IPS-18a (cell line): ENCODE measurements around the gene GALNT10.

Source experiments
- H3K27ac ChIP-seq: one replicate; pipeline ENCODE4 v1.5.1; 2013; ENCODE audit warnings: low read length
- H3K27me3 ChIP-seq: one replicate; pipeline ENCODE4 v1.6.1; 2013; ENCODE audit warnings: mild to moderate bottlenecking, low read length; ENCODE audit not compliant: control insufficient read depth, insufficient read depth
- H3K36me3 ChIP-seq: one replicate; pipeline ENCODE4 v1.6.1; 2013; ENCODE audit warnings: low read depth, low read length; ENCODE audit not compliant: control insufficient read depth
- H3K4me1 ChIP-seq: one replicate; pipeline ENCODE4 v1.6.1; 2013; ENCODE audit warnings: low read depth, low read length; ENCODE audit not compliant: control insufficient read depth
- H3K4me3 ChIP-seq: one replicate; pipeline ENCODE4 v1.5.1; 2013; ENCODE audit warnings: low read length
- H3K9ac ChIP-seq: one replicate; pipeline ENCODE4 v1.6.1; 2013; ENCODE audit warnings: mild to moderate bottlenecking, low read length, moderate library complexity
- H3K9me3 ChIP-seq: one replicate; pipeline ENCODE4 v1.6.1; 2013; ENCODE audit warnings: low read depth, low read length; ENCODE audit not compliant: control insufficient read depth

Gene GALNT10

DNA sequence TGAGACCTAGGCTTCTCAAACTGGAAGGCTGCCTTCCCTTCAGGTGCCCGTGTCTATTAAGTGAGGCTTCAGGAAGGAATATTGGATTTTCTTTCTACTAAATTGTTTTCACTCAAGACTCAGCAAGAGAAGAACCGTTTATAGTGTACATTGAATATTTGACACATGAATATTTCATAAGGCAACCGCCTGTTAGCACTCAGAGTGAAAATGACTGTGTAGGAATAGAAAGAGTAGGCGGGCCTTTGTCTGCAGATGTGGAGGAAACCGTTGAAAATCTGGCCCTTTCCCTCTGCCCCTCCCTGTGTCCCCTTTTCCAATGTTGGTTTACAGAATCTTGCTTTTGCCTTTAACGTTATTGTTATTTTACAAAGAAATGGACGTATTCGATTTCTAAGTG is 261.4 kb downstream of the GALNT10 start:
- Histone ChIP-seq H3K9me3 (no peaks in the 10 kb centered on the region), H3K4me3 (no peak overlapping the region), H3K27ac (no peak overlapping the region), H3K4me1 (peaks cover 5% of the 10 kb centered on the region), H3K27me3 (peaks cover 12% of the 10 kb centered on the region), H3K9ac (no peak overlapping the region), H3K36me3 (peaks cover 36% of the 10 kb centered on the region)

- H3K9me3 ChIP-seq = no peaks in the 10 kb centered on the region
- no peaks in the 10 kb centered on the region for H3K4me1 ChIP-seq
- no peak overlapping the region for H3K27ac ChIP-seq
- no peaks in the 10 kb centered on the region for H3K27me3 ChIP-seq
- peaks cover 36% of the 10 kb centered on the region for H3K36me3 ChIP-seq
- no peak overlapping the region for H3K9ac ChIP-seq
- no peak overlapping the region for H3K4me3 ChIP-seq
These were observed 265.1 kb downstream of the GALNT10 start for GRCh38 chr5:154455585-154455984.

GRCh38 chr5:154456540-154456939 is 266.0 kb downstream of the GALNT10 start:
- H3K9me3 ChIP-seq = no peaks in the 10 kb centered on the region
- H3K4me3 ChIP-seq = no peak overlapping the region
- no peak overlapping the region for H3K27ac ChIP-seq
- H3K9ac ChIP-seq = no peak overlapping the region
- no peaks in the 10 kb centered on the region for H3K4me1 ChIP-seq
- no peaks in the 10 kb centered on the region for H3K27me3 ChIP-seq
- H3K36me3 ChIP-seq = peaks cover 34% of the 10 kb centered on the region

DNA sequence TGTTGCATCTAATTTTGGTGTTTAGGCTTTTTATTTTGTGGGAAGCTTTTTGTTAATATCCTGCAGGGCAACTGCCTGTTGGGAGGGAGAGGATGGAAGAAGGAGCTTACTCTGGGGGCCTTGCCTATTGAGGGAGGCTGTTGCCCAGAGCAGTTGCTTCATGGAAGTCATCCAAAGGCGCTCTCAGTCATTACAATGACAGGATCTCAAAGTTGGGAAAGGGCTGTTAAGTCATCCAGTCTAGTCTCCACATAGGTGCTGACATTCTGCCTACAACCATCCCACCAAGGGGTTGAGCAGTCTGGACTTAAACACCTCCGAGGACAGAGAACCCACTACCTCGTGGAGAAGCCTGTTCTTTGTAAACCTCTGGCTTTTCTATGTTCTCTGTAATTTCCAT is 268.5 kb downstream of the GALNT10 start:
- Histone ChIP-seq H3K36me3 (peaks cover 21% of the 10 kb centered on the region), H3K27me3 (no peaks in the 10 kb centered on the region), H3K27ac (no peak overlapping the region), H3K4me3 (no peak overlapping the region), H3K4me1 (no peaks in the 10 kb centered on the region), H3K9ac (no peak overlapping the region), H3K9me3 (no peaks in the 10 kb centered on the region)

DNA sequence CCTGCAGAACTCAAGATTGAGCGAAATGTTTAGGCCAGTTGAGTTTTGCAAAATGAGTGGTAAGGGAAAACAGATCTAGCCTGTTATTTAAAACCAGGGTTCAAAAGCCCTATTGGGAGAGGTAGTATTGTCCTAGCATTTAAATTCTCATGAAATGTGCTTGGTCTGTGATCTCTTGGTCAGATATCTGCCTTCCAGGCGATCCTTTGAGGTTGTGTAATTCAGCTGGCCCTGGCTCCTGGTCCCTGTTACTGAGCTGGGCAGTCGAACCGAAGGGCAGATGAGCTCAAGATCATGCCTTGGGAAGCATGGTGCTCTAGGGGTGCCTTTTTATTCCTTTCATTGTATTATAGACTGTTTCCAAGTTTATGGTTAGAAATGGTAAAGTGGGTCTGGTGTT is 269.6 kb downstream of the GALNT10 start:
- H3K36me3 ChIP-seq = peaks cover 16% of the 10 kb centered on the region
- H3K9ac ChIP-seq = no peak overlapping the region
- no peak overlapping the region for H3K27ac ChIP-seq
- no peaks in the 10 kb centered on the region for H3K27me3 ChIP-seq
- H3K4me3 ChIP-seq = no peak overlapping the region
- H3K9me3 ChIP-seq = no peaks in the 10 kb centered on the region
- no peaks in the 10 kb centered on the region for H3K4me1 ChIP-seq

GRCh38 chr5:154461531-154461930 is 271.0 kb downstream of the GALNT10 start:
- H3K4me3 ChIP-seq = no peak overlapping the region
- peaks cover 8% of the 10 kb centered on the region for H3K27me3 ChIP-seq
- no peaks in the 10 kb centered on the region for H3K4me1 ChIP-seq
- no peak overlapping the region for H3K9ac ChIP-seq
- H3K9me3 ChIP-seq = no peaks in the 10 kb centered on the region
- H3K36me3 ChIP-seq = peaks cover 4% of the 10 kb centered on the region
- H3K27ac ChIP-seq = no peak overlapping the region

DNA sequence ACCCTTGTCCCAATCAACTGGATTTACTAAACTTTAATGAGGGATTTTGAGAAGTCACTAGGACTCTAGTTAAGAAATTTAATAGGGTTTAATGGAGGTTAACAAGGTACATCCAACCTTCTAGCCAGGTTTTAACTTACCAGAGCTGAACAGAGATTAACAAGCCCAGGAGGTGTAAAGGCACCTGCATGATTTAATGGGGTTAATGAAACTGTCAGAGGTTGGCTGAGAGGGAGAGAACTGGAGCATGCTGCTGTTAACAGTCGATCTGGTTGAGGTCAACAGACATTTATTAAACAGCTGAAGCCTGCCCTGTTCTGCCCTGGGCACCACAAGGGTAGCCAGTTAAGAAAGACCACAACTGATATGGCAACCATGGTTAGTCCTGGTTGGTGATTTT is 273.9 kb downstream of the GALNT10 start:
- Histone ChIP-seq H3K27ac (no peak overlapping the region), H3K4me1 (peaks cover 4% of the 10 kb centered on the region)

GRCh38 chr5:154465169-154465568 is 274.6 kb downstream of the GALNT10 start:
- Histone ChIP-seq H3K4me3 (no peak overlapping the region), H3K27ac (no peak overlapping the region), H3K4me1 (peaks cover 4% of the 10 kb centered on the region), H3K9me3 (no peaks in the 10 kb centered on the region), H3K27me3 (peaks cover 42% of the 10 kb centered on the region), H3K9ac (no peak overlapping the region), H3K36me3 (no peaks in the 10 kb centered on the region)

More for the DNA sequence above, 273.9 kb downstream of the GALNT10 start:
- Histone ChIP-seq H3K9me3 (no peaks in the 10 kb centered on the region), H3K9ac (no peak overlapping the region), H3K27me3 (peaks cover 35% of the 10 kb centered on the region), H3K36me3 (no peaks in the 10 kb centered on the region), H3K4me3 (no peak overlapping the region)

DNA sequence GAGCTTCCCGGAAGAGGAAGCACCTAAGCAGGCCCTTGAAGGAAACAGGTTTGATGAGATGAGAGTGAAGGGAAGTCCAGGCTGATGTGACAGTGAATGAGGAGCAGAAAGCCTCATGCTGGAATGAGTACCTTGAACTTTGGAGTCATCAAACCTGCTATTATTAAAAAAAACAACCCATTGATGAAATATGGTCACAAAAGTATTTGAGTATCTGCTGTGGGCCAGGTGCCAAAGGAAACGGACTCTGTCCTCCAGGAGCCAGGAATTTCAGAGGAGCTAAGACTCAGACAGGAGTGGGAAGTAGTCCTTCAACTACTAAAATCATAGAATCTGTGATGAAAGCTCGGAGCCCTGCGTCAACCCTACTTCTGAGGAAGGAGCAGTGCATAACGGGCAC is 275.6 kb downstream of the GALNT10 start:
- no peaks in the 10 kb centered on the region for H3K9me3 ChIP-seq
- peaks cover 52% of the 10 kb centered on the region for H3K27me3 ChIP-seq
- H3K9ac ChIP-seq = no peak overlapping the region
- H3K4me3 ChIP-seq = no peak overlapping the region
- H3K4me1 ChIP-seq = peaks cover 4% of the 10 kb centered on the region
- no peak overlapping the region for H3K27ac ChIP-seq
- no peaks in the 10 kb centered on the region for H3K36me3 ChIP-seq

DNA sequence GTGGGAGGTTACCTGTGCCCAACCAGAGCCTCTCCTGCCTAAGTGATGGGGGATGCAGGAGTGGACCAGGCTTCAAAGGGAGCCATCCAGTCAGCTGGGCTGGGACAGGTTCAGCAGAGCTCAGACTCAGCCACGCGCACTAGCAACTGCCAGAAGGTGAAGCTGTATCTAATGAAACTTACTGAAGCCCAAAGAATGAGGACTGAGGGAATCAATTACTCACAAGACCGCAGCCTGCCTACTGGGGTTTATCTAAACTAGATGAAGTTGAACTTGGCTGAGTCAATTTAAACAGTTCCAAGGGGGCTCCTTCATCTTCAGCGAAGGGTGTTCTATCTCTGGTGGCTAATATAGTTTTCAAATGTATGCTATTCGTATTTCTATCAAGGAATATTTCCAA is 276.1 kb downstream of the GALNT10 start:
- H3K36me3 ChIP-seq = no peaks in the 10 kb centered on the region
- H3K27me3 ChIP-seq = peaks cover 57% of the 10 kb centered on the region

GRCh38 chr5:154467655-154468354 is 277.3 kb downstream of the GALNT10 start:
- H3K27me3 ChIP-seq = peaks cover 69% of the 10 kb centered on the region

More for the DNA sequence above, 276.1 kb downstream of the GALNT10 start:
- H3K4me1 ChIP-seq = peaks cover 4% of the 10 kb centered on the region
- no peak overlapping the region for H3K9ac ChIP-seq
- H3K9me3 ChIP-seq = no peaks in the 10 kb centered on the region
- no peak overlapping the region for H3K27ac ChIP-seq
- no peak overlapping the region for H3K4me3 ChIP-seq

DNA sequence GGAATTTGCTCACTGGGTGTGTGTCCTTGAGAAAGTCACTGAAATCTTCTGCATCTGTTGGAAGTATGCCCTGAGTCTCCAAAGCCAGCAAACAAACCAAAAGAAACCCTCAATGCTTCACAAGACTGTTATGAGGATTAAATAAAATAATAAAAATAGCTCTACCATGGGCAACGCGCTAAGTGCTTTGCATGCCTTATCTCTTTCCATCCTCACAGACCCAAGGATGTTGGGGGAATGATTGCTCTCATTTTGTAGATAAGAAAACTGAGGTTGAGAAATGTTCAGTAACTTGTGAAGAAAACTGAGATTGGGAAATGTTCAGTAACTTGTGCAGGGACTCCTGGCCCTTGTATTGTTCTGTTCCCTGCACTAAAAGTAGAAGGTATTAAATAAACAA is 279.6 kb downstream of the GALNT10 start:
- H3K27ac ChIP-seq = no peak overlapping the region
- no peak overlapping the region for H3K4me3 ChIP-seq
- H3K9ac ChIP-seq = no peak overlapping the region
- peaks cover 92% of the 10 kb centered on the region for H3K27me3 ChIP-seq
- H3K36me3 ChIP-seq = no peaks in the 10 kb centered on the region
- no peaks in the 10 kb centered on the region for H3K9me3 ChIP-seq
- H3K4me1 ChIP-seq = peaks cover 15% of the 10 kb centered on the region

More at GRCh38 chr5:154467655-154468354, 277.3 kb downstream of the GALNT10 start:
- Histone ChIP-seq H3K4me1 (peaks cover 4% of the 10 kb centered on the region), H3K9ac (no peak overlapping the region), H3K36me3 (no peaks in the 10 kb centered on the region), H3K4me3 (no peak overlapping the region), H3K27ac (no peak overlapping the region), H3K9me3 (no peaks in the 10 kb centered on the region)
